Activated CD8-positive, alpha-beta memory T cell treated with anti-CD3 and anti-CD28 coated beads for 36 hours (primary cell): Measurements from ENCODE around the gene RAB31. TPM values are rescaled to one million over a fixed set of nuclear protein-coding genes. Genes with fewer than 3 reads are reported as not detected.

Source experiments
- CTCF ChIA-PET: fragments of 350-600 bp; sonication (Branson Sonifier 250); formaldehyde crosslinking; loops from one replicate; lab custom pipeline; 2021; ENCODE audit warnings: antibody characterized with exemption; lab: Charles Lee
- POLR2A ChIA-PET: fragments of 350-600 bp; sonication (Branson Sonifier 250); formaldehyde crosslinking; loops from one replicate; lab custom pipeline; 2021; ENCODE audit warnings: antibody characterized with exemption; lab: Charles Lee
- total RNA-seq, 2 experiments: library from RNA; stranded (reverse); gene quantifications; one replicate each; pipeline ENCODE4 v1.2.3, GENCODE V29; 2021

Gene RAB31
- total RNA-seq, 2 experiments from 2014 or later, result 0.21 to 0.51 TPM

DNA sequence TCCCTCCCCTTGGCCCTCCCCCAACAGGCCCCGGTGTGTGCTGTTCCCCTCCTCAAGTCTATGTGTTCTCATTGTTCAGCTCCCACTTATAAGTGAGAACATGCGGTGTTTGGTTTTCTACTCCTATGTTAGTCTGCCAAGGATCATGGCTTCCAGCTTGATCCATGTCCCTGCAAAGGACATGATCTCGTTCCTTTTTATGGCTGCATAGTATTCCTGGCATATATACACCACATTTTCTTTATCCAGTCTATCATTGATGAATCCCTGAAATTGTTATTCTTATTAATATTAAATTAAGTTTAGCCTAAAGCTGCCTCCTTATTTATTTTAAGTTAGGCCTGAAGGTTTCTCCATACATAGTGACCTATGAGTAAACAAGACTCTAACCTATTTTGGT, 18.8 kb upstream of the RAB31 start:
- ChIA-PET POLR2A (no interaction called here), CTCF (no interaction called here)

GRCh38 chr18:9690418-9691188, 17.5 kb upstream of the RAB31 start:
- ChIA-PET POLR2A (no interaction called here), CTCF (interaction anchor here (0.8 kb wide), 1 partner anchor 260 kb away, joined by 3 read pairs; no protein-coding TSS in a partner anchor)

DNA sequence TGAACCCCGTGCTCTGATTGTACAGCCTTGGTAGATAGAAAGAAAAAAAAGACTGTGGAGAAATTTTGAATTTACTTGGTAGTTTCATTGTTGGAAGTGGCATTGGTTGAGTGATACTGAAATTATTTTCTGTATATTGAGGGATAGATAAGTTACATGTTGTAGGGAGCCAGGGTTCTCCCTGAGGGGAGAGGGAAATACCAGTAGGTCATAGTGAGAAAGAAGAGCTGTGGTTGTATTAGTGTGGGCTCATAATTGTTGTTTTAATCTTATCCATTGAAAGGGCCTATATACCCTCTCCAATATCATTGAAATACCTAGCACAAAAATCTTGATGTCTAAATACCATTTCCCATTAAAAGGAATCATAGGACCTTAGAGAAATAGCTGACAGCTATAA, 16.9 kb upstream of the RAB31 start:
- CTCF ChIA-PET, result interaction anchor here (0.8 kb wide), 1 partner anchor 259 kb away, joined by 3 read pairs; no protein-coding TSS in a partner anchor
- POLR2A ChIA-PET, result no interaction called here

GRCh38 chr18:9694174-9694573, 13.9 kb upstream of the RAB31 start:
- POLR2A ChIA-PET, result no interaction called here
- CTCF ChIA-PET, result no interaction called here

- ChIA-PET CTCF (no interaction called here), POLR2A (no interaction called here)
Measured at GRCh38 chr18:9694952-9695495, 13.1 kb upstream of the RAB31 start.

DNA sequence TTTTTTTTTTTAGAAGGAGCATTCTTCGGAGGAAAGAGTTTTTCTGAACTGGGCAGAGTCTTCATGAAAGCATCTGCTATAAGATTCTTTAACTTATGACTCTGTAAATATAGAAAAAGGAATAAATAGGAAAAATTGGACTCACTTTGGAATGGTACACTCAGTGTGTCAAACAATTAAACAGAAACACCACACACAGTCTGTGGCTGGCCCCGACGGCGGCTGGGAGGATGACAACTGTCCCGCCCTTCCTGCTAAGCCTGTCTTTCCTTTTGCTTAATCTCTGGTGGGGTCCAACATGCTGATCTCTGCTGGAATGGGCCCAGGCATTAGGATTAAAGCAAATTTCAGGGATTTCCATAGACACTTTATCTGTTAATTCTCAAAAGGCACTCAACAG, 12.5 kb upstream of the RAB31 start:
- ChIA-PET CTCF (no interaction called here), POLR2A (no interaction called here)

DNA sequence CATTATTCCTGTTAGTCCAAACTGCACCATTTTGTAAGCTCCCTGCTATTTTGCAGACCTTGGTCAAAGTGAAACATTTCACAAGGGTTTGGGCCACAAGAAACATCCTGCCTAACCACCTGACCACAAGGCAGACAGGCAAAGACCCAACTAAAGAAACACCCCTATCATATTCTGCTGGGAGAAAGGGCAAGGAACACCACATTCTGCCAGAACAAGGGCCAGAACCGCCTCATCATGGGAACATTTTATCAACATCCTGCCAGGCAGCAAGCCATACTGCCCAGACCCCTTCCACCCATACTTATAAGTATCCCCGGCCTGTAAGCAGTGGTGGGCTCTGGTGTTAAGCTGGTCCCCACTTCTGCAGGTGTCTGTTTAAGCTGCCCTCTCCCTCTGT, 12.0 kb upstream of the RAB31 start:
- CTCF ChIA-PET, result no interaction called here
- POLR2A ChIA-PET, result no interaction called here

DNA sequence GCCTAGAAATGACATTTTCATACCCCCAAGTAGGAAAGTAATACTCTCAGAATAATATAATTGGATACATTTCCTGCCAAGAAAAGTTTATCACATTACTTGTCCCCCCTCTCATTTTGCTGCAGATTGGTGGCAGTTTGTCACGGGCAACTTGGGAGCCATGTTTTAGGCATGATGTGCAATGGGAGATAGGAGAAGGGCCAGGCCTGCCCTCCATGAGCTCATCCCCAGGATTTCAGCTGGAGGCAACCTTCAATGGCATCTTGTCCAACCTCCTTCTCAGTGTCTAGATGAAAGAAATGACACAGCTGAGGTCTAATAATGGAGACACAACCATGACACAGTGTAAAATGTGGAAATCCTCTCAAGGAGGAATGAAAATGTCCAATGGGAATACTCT, 11.4 kb upstream of the RAB31 start:
- CTCF ChIA-PET, result interaction anchor here (1.0 kb wide), 1 partner anchor 11 kb away, joined by 3 read pairs; no protein-coding TSS in a partner anchor
- POLR2A ChIA-PET, result no interaction called here

- ChIA-PET CTCF (interaction anchor here (1.0 kb wide), 1 partner anchor 10 kb away, joined by 3 read pairs; no protein-coding TSS in a partner anchor), POLR2A (no interaction called here)
Measured at GRCh38 chr18:9697121-9697520, 11.0 kb upstream of the RAB31 start.

DNA sequence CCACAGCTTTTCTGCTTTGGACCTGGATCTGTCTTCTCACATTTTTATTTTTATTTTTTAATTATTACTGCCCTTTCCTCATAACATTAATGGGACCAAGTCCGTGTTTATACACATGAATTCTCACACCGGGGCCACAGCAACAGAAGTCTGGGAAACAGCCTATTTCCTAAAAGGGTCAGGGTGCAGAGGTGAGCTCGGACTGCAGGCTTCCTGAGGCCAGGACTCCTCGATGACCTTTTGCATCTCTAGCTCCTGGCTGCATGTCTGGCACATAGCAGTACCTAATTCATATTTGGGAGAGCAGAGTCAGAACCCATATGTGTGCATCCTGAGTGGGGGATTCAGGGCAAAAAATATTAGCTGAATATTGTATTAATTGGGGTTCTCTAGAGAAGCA, 9.6 kb upstream of the RAB31 start:
- POLR2A ChIA-PET, result no interaction called here
- CTCF ChIA-PET, result interaction anchor here (0.6 kb wide), 1 partner anchor 247 kb away, joined by 3 read pairs; no protein-coding TSS in a partner anchor

GRCh38 chr18:9700261-9700796, 7.8 kb upstream of the RAB31 start:
- ChIA-PET POLR2A (no interaction called here), CTCF (no interaction called here)

GRCh38 chr18:9701609-9702349, 6.3 kb upstream of the RAB31 start:
- ChIA-PET POLR2A (no interaction called here), CTCF (no interaction called here)

DNA sequence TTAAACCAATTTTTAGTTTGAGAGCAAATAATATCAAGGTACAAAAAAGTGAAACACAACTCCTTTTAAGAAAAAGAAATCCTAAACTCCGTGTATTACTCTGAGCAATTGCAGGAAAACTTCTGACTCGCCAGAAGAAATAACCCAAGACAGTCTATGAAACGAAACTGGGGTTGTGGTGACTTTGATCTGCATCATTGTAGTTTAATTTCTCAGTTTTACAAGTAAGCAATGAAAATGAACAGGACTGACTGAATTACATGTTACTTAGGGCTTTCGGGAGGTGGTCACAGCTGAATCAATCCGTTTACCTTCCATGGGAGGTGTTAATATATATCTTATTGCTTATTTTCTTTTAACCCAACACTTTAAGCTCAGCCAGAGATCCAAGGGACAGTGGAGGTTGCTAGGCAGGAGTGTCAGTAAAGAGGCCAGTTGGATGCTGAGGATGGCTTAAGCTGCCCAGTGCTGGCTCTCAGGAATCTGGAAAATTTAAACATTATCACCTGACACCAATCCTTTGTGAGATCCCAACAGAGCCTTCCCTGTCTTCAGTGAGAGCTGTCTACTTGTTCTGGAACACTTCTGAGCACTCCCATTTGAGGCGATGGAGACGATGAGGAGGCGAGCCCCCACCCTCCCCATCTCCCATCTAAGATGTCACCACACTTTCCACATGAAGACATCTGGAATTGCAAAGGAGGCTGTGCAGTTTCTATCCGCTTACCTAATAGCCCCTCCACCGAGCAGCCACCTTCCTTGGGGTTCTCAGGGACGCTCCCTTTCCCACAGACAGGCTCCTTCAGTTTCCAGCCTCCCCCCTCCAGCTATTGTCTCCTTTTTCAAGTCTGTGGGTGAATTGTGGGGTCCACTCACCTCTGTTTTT, 3.6 kb upstream of the RAB31 start:
- ChIA-PET POLR2A (interaction anchor here (1.0 kb wide), 1 partner anchor 210 kb away, joined by 3 read pairs; no protein-coding TSS in a partner anchor), CTCF (no interaction called here)

GRCh38 chr18:9705183-9705829, 2.8 kb upstream of the RAB31 start:
- CTCF ChIA-PET, result no interaction called here

GRCh38 chr18:9706081-9706935, 1.8 kb upstream of the RAB31 start:
- CTCF ChIA-PET, result no interaction called here
- POLR2A ChIA-PET, result no interaction called here

More at GRCh38 chr18:9705183-9705829, 2.8 kb upstream of the RAB31 start:
- POLR2A ChIA-PET, result no interaction called here

- POLR2A ChIA-PET, result no interaction called here
- CTCF ChIA-PET, result interaction anchor here (0.8 kb wide), 1 partner anchor 10 kb away, joined by 3 read pairs; no protein-coding TSS in a partner anchor
Measured at GRCh38 chr18:9707381-9708056, 582 bp upstream of the RAB31 start.
